Activated T-helper 1 cell treated with anti-CD3 and anti-CD28 coated beads, Interleukin-12 subunit alpha, Interleukin-12 subunit beta, Interleukin-2, Interleukin-4 antibody, amounts not matched to agents 30 ng/mL and 10 ng/mL and 1 ng/mL, durations not matched to agents 14 hours and 24 hours and 36 hours (primary cell): ENCODE data around the gene OXCT1. TPM values are rescaled to one million over a fixed set of nuclear protein-coding genes. Genes with fewer than 3 reads are reported as not detected.
"Not testable (repeated sequence)": the region's sequence is repeated elsewhere in the genome, so short reads cannot be mapped to it uniquely, and the experiment has no call there.

Source experiments
- DNase-seq: peaks from one replicate; pipeline ENCODE4 v3.0.0; 2021; ENCODE audit warnings: low spot score
- H3K27ac Mint-ChIP-seq: one replicate; pipeline ENCODE4 v1.8.0; 2021; ENCODE audit warnings: mild to moderate bottlenecking, mixed read lengths
- H3K27me3 Mint-ChIP-seq: one replicate; pipeline ENCODE4 v1.8.0; 2022; ENCODE audit warnings: mild to moderate bottlenecking, moderate library complexity, mixed read lengths; ENCODE audit not compliant: insufficient read depth
- H3K36me3 Mint-ChIP-seq: one replicate; pipeline ENCODE4 v1.8.0; 2021; ENCODE audit warnings: low read depth, mixed read lengths
- H3K4me1 Mint-ChIP-seq: one replicate; pipeline ENCODE4 v1.8.0; 2021; ENCODE audit warnings: low read depth, mixed read lengths
- H3K4me3 Mint-ChIP-seq: one replicate; pipeline ENCODE4 v1.8.0; 2021; ENCODE audit warnings: mild to moderate bottlenecking, moderate library complexity, mixed read lengths
- H3K9me3 Mint-ChIP-seq: one replicate; pipeline ENCODE4 v1.8.0; 2021; ENCODE audit warnings: mixed read lengths
- intact Hi-C: fragments of 100-400 bp; cut with micrococcal nuclease; formaldehyde crosslinking; loops from one replicate; pipeline ENCODE4 v1.15.1; 2024
- total RNA-seq: library from RNA; stranded (reverse); gene quantifications from 2 replicates; pipeline ENCODE4 v1.2.3, GENCODE V29; 2022

The OXCT1 gene
- total RNA-seq, 1 donor from 2014 or later, result 84.4 TPM

DNA sequence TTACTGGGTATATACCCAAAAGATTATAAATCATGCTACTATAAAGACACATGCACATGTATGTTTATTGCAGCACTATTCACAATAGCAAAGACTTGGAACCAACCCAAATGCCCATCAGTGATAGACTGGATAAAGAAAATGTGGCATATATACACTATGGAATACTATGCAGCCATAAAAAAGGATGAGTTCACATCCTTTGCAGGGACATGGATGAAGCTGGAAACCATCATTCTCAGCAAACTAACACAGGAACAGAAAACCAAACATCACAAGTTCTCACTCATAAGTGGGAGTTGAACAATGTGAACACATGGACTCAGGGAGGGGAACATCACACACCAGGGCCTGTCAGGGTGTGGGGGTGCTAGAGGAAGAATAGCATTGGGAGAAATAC lies 155.8 kb downstream of the OXCT1 start:
- H3K36me3 Mint-ChIP-seq, H3K4me3 Mint-ChIP-seq: not testable (repeated sequence)

DNA sequence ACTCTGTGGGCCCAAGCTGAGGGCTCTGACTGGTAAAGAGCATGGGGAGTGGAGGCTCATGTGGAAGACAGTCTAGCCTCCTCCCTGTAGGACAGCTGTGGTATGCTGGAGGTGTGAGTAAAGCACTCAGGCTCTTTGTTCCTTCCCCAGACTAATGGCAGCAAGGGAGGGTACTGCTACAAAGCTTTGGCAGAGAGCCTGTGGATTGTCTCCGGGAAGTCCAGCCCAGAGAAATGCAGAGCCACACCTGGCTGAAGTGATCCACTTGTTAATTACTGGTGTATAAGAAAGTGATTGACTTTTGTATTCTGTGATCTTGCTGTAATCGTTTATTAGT lies 161.7 kb downstream of the OXCT1 start:
- no peak overlapping the region for H3K4me3 Mint-ChIP-seq
- DNase-seq, result no peak
- H3K4me1 Mint-ChIP-seq, result no peaks in the 10 kb centered on the region
- H3K27ac Mint-ChIP-seq, result no peak overlapping the region
- no peaks in the 10 kb centered on the region for H3K36me3 Mint-ChIP-seq
- peaks cover 4% of the 10 kb centered on the region for H3K9me3 Mint-ChIP-seq
- intact Hi-C loops, result loop anchor here (1.0 to 5.0 kb wide), 2 partner anchors 135 to 299 kb away; no protein-coding TSS in a partner anchor
- H3K27me3 Mint-ChIP-seq, result peaks cover 15% of the 10 kb centered on the region

More for the DNA sequence above, 155.8 kb downstream of the OXCT1 start:
- H3K27ac Mint-ChIP-seq, H3K27me3 Mint-ChIP-seq, H3K9me3 Mint-ChIP-seq, H3K4me1 Mint-ChIP-seq, DNase-seq, intact Hi-C loops: not testable (repeated sequence)

DNA sequence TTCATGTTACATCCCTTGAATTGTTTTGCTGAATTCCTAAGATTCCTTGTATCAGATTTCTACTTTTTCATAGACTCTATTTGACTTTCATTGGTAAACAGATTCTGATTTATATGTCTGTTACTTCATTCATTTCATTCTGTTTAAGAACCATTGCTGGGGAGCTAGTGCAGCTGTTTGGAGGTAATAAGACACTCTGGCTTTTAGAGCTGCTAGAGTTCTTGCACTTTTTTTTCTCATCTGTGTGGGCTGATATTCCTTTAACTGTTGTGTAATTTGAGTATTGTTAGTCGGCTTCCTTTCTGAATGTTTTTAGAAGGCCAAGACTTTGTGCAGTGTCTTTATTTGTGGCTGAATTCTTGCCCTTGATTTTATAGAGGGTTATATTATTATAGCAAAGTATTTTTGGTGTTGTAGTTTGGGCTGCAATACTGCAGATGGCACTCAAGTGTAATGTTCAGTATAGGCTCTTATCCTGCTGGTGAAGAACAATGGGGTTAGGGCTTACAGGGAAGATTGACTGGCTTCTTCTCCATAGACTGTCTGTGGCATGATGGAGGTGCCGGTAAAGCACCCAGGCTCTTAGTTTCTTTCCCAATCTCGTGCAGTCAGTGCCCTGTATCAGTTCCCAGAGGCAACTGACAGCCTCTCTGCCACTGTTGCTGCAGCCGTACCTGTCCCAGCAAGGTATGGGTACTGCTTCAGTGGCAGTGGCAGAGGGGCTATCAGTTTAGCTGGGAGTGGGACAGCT lies 162.2 kb downstream of the OXCT1 start:
- Mint-ChIP-seq H3K9me3 (no peaks in the 10 kb centered on the region), H3K4me3 (no peak overlapping the region), H3K36me3 (no peaks in the 10 kb centered on the region), H3K27me3 (peaks cover 15% of the 10 kb centered on the region), H3K4me1 (no peaks in the 10 kb centered on the region), H3K27ac (no peak overlapping the region)
- intact Hi-C loops, result loop anchor here (1.0 to 5.0 kb wide), 2 partner anchors 135 to 299 kb away; no protein-coding TSS in a partner anchor
- no peak for DNase-seq

DNA sequence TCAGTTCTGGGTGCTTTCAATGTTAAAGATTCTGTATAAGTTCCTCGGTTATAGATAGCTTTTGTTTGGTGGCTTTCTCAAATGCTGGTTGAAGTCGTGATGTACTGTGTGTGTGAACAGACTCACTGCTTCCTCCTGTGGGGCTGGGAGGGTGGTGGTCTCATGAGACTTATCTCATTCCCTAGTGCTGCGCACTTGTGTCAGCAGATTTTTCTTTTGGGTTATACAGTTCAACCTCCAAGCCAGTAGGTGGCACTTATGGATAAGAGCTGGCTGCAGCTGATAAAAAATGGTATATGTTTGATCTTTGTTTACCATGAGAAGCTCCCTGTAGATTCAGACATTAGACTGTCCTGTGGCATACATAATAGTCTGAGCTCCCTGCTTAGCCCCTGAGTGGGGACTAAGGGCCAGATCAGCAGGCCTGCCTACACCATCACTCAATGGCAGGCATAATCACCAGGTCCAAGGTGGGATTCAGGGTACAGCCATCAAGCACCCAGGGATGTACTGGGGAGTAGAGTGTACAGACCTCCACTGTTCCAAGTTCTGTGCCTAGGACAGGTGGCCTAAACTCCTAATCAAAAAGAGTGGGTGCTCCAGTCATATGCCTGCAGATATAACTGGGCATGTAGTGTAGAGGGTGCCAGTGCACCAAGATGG lies 174.2 kb downstream of the OXCT1 start:
- Mint-ChIP-seq H3K36me3 (no peaks in the 10 kb centered on the region), H3K4me1 (no peaks in the 10 kb centered on the region), H3K27me3 (peaks cover 9% of the 10 kb centered on the region), H3K9me3 (no peaks in the 10 kb centered on the region), H3K27ac (no peak overlapping the region), H3K4me3 (no peak overlapping the region)
- DNase-seq, result no peak
- intact Hi-C loops, result loop anchor here (1.0 to 5.0 kb wide), 2 partner anchors 147 to 361 kb away; no protein-coding TSS in a partner anchor

DNA sequence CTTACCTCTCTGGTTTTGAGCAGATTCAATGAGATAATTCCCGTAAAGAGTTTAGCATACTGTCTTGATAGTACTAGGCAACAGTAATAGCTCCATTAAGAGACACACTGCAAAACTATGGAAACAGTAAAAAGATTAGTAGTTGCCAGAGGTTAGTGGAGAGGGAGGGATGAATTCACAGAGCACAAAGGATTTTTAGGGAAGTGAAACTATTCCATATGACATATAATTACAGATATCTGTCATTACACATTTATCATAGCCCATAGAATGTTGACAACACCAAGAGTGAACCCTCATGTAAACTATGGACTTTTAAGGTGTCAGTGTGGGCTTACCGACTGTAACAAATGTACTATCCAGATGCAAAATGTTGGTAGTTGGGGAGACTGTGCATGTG lies 183.5 kb downstream of the OXCT1 start:
- intact Hi-C loops, result no loop called here

DNA sequence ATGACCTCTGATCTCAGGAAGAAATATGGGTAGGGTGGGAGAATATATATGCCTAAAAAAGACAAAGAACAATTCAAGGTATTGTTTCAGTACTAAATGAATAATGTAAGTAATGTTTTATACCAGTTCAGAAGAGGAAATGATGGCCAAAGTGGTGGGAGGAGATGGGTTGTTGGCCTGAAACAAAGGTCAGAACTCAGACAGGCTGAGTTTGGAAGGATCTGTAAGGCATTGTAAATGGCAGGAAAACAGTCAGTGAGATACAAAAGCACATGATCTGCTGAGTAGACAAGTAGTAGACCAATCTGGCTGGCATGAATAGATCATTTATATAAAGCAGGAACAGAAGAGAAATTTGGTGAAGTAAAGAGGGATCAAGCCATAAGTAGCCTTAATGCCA lies 184.0 kb downstream of the OXCT1 start:
- Mint-ChIP-seq H3K9me3 (no peaks in the 10 kb centered on the region), H3K4me1 (no peaks in the 10 kb centered on the region), H3K36me3 (no peaks in the 10 kb centered on the region), H3K4me3 (no peak overlapping the region), H3K27me3 (no peaks in the 10 kb centered on the region), H3K27ac (no peak overlapping the region)
- intact Hi-C loops, result no loop called here
- DNase-seq, result no peak

More for the DNA sequence above, 183.5 kb downstream of the OXCT1 start:
- H3K4me1 Mint-ChIP-seq, result no peaks in the 10 kb centered on the region
- DNase-seq, result no peak
- H3K4me3 Mint-ChIP-seq, result no peak overlapping the region
- H3K27ac Mint-ChIP-seq, result no peak overlapping the region
- no peaks in the 10 kb centered on the region for H3K9me3 Mint-ChIP-seq
- no peaks in the 10 kb centered on the region for H3K27me3 Mint-ChIP-seq
- no peaks in the 10 kb centered on the region for H3K36me3 Mint-ChIP-seq

DNA sequence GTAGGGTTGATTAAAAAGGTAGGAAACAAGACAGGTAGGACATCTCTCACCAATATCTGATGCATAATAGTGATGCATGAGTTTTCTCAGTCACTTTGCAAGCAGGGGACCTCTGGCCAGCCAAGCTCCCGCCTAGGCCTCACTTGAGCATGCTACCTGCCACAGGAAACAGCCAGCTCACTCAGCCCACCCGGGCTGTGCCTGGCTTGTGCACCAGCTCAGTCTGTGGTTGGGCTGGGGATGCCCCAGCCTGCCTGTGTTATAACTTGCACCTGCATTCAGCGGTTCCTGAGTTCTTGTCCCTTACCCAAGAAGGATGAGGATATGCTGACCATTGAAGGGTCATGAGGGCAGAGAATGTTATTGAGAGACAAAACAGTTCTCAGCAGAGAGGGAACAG lies 187.0 kb downstream of the OXCT1 start:
- Mint-ChIP-seq H3K9me3 (peaks cover 5% of the 10 kb centered on the region), H3K27me3 (no peaks in the 10 kb centered on the region), H3K36me3 (no peaks in the 10 kb centered on the region), H3K27ac (no peak overlapping the region), H3K4me1 (no peaks in the 10 kb centered on the region), H3K4me3 (no peak overlapping the region)
- DNase-seq, result no peak
- intact Hi-C loops, result no loop called here

DNA sequence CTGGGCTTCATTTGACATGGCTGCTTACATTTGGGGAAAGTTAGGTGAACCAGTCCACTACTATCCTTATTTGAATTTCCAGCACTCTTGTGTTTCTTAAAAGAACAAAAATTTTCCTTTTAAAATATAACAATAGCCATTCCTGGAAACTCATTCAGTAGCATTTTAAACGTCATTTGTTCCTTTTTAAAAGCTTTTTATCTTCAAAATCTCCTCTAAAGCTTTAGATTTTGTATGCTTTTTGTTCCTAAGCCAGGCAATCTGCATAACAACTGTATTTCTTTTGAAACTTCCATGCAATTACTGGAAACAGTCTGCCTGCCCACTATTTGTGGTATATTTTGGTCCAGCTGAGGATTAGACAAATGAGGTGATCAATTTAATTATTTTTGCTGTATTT lies 187.6 kb downstream of the OXCT1 start:
- no peak for DNase-seq
- H3K27ac Mint-ChIP-seq, result no peak overlapping the region

DNA sequence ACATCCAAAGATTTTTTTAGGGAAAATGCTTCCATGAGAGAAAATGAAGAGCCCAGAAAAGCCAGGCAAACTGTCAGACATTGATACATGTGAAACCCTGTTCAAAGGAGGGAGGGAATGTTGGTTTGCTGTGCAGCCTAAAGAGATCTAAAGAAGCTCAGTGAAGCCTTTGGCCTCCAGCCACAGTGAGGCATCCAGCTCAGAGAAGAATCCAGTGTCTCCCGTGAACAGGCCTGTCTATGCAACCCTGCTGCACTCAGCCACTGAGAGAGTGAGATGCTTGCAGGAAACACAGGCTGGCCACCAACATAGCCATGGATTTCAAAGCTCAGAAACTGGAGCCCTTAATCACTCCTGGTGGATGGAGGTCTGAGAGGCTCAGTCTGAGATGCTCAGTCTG lies 188.4 kb downstream of the OXCT1 start:
- H3K4me3 Mint-ChIP-seq, result no peak overlapping the region
- no peak for DNase-seq
- no peak overlapping the region for H3K27ac Mint-ChIP-seq
- H3K9me3 Mint-ChIP-seq, result peaks cover 5% of the 10 kb centered on the region
- intact Hi-C loops, result no loop called here
- no peaks in the 10 kb centered on the region for H3K36me3 Mint-ChIP-seq
- H3K27me3 Mint-ChIP-seq, result peaks cover 2% of the 10 kb centered on the region
- no peaks in the 10 kb centered on the region for H3K4me1 Mint-ChIP-seq

More for the DNA sequence above, 187.6 kb downstream of the OXCT1 start:
- Mint-ChIP-seq H3K27me3 (peaks cover under 1% of the 10 kb centered on the region), H3K36me3 (no peaks in the 10 kb centered on the region), H3K9me3 (peaks cover 5% of the 10 kb centered on the region), H3K4me1 (no peaks in the 10 kb centered on the region), H3K4me3 (no peak overlapping the region)
- intact Hi-C loops, result no loop called here

Other genes with a start within 250 kb of the OXCT1 start
- gene RIMOC1, start 33.9 kb upstream of the OXCT1 start, total RNA-seq, result 28.0 and 29.0 TPM in 2 replicates
- gene FBXO4, start 54.9 kb upstream of the OXCT1 start, total RNA-seq, result 14.1 and 17.8 TPM in 2 replicates